Ishikawa (cell line): ENCODE results near the gene SLC7A14.

Experiments used
- CEBPB ChIP-seq: IDR thresholded peaks from 2 replicates; pipeline ENCODE4 v1.6.1; 2012
- CREB1 ChIP-seq: IDR thresholded peaks from 2 replicates; pipeline ENCODE4 v1.6.1; 2012; ENCODE audit warnings: low read depth
- EGR1 ChIP-seq: IDR thresholded peaks from 2 replicates; pipeline ENCODE4 v1.6.1; 2012
- EP300 ChIP-seq: IDR thresholded peaks from 2 replicates; pipeline ENCODE4 v1.6.1; 2012; ENCODE audit warnings: borderline replicate concordance
- MAX ChIP-seq: IDR thresholded peaks from 2 replicates; pipeline ENCODE4 v1.6.1; 2012
- RAD21 ChIP-seq: IDR thresholded peaks from 2 replicates; pipeline ENCODE4 v1.6.1; 2012; ENCODE audit warnings: low read depth
- TAF1 ChIP-seq: IDR thresholded peaks from 2 replicates; pipeline ENCODE4 v1.6.1; 2012; ENCODE audit warnings: low read depth, mild to moderate bottlenecking
- TEAD4 ChIP-seq: IDR thresholded peaks from 2 replicates; pipeline ENCODE4 v1.6.1; 2012
- USF1 ChIP-seq: IDR thresholded peaks from 2 replicates; pipeline ENCODE4 v1.6.1; 2012
- ZBTB7A ChIP-seq: IDR thresholded peaks from 2 replicates; pipeline ENCODE4 v1.6.1; 2012; ENCODE audit warnings: low read depth

GRCh38 chr3:170611751-170612150, 25.9 kb upstream of the SLC7A14 start:
- TF ChIP-seq TEAD4 (no peak), CEBPB (no peak), EGR1 (no peak), ZBTB7A (no peak), RAD21 (no peak), EP300 (no peak), MAX (no peak), CREB1 (no peak), TAF1 (no peak), USF1 (no peak)
